Suprapubic skin (tissue), 3 donors: ENCODE measurements around the gene PDE4D.

Experiments used
- POLR2A ChIP-seq, 2 donors: fragments of 450-650 bp; IDR thresholded peaks; one replicate each; pipeline ENCODE4 v1.6.1; 2017; ENCODE audit warnings: antibody characterized with exemption in 2 of 2, mild to moderate bottlenecking in 2 of 2, moderate library complexity in 2 of 2
- TF ChIP-seq, protein P1 (sequence below), 2 donors: fragments of 200-600 bp in 1 of 2; fragments of 450-650 bp in 1 of 2; sonication (generic) in 1 of 2; IDR thresholded peaks; one replicate each; pipeline ENCODE4 v1.5.1; 2016 to 2019; ENCODE audit warnings: antibody characterized with exemption in 2 of 2, mild to moderate bottlenecking in 1 of 2, moderate library complexity in 1 of 2

DNA sequence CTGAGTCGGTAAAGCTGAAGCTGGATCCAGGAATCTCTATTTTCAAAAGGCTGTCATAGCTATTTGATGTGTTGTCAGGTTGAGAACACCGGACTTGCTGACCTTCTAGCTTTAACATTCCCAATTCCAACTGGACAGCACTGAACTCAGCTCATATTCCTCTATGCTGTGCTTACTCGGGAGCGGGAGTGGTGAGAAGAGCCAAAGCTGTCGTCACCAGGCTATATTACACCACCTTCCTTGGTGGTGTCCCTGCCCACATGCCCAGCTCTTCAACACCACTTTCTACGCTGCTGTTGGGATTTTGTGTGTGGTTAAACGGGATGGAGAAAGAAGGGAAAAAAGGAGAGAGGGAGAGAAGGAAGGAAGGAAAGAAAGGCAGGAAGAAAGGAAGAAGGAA is 657.1 kb downstream of the PDE4D start:
- TF ChIP-seq POLR2A (IDR thresholded peaks at IDR 0.05): no peak
- TF ChIP-seq, protein P1, sequence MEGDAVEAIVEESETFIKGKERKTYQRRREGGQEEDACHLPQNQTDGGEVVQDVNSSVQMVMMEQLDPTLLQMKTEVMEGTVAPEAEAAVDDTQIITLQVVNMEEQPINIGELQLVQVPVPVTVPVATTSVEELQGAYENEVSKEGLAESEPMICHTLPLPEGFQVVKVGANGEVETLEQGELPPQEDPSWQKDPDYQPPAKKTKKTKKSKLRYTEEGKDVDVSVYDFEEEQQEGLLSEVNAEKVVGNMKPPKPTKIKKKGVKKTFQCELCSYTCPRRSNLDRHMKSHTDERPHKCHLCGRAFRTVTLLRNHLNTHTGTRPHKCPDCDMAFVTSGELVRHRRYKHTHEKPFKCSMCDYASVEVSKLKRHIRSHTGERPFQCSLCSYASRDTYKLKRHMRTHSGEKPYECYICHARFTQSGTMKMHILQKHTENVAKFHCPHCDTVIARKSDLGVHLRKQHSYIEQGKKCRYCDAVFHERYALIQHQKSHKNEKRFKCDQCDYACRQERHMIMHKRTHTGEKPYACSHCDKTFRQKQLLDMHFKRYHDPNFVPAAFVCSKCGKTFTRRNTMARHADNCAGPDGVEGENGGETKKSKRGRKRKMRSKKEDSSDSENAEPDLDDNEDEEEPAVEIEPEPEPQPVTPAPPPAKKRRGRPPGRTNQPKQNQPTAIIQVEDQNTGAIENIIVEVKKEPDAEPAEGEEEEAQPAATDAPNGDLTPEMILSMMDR (IDR thresholded peaks at IDR 0.05): no peak
